Islet of Langerhans (tissue), 1 donor: Measurements from ENCODE around the gene RNF34.

Experiments used
- FAIRE-seq: peaks from one replicate; lab custom pipeline; 2011; peaks lifted over from hg19 to GRCh38; lab: Jason Lieb, UNC

Gene RNF34

DNA sequence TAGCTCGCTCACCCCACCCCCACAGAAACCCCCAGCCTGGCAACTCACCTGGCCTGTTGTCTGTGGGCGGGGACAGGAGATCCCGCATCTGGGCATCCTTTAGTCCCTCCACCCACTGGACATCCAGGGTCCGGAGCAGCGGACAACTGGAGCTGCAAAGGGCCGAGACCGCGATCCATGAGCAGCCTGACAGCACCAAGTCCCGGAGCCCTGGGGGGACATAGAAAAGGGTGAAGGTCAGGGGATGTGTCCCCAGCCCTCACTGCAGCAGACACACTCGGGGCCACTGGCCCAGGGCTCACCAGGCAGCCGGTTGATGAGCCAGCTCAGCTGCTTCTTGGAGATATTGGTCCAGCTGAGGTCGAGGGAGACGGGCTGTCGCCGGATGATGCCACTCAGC, 40.9 kb downstream of the RNF34 start:
- FAIRE-seq = no peak

DNA sequence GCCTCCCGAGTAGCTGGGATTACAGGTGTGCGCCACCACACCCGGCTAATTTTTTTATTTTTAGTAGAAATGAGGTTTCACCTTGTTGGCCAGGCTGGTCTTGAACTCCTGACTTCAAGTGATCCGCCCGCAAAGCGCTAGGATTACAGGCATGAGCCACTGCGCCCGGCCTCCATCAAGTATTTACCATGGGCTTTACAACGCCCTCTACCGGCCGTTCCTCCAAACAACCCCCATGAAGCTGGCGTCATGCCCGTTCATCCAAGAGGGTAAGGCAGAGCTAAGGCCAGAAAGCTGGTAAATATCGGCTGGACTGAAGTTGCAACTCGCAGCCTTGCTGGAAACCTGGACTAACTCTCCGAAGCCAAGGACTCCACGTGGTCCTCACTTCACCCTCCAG, 41.6 kb downstream of the RNF34 start:
- no peak for FAIRE-seq

- no peak for FAIRE-seq
Measured at GRCh38 chr12:121442028-121442948, 42.4 kb downstream of the RNF34 start.

- no peak for FAIRE-seq
Measured at GRCh38 chr12:121443193-121443870, 43.4 kb downstream of the RNF34 start.

DNA sequence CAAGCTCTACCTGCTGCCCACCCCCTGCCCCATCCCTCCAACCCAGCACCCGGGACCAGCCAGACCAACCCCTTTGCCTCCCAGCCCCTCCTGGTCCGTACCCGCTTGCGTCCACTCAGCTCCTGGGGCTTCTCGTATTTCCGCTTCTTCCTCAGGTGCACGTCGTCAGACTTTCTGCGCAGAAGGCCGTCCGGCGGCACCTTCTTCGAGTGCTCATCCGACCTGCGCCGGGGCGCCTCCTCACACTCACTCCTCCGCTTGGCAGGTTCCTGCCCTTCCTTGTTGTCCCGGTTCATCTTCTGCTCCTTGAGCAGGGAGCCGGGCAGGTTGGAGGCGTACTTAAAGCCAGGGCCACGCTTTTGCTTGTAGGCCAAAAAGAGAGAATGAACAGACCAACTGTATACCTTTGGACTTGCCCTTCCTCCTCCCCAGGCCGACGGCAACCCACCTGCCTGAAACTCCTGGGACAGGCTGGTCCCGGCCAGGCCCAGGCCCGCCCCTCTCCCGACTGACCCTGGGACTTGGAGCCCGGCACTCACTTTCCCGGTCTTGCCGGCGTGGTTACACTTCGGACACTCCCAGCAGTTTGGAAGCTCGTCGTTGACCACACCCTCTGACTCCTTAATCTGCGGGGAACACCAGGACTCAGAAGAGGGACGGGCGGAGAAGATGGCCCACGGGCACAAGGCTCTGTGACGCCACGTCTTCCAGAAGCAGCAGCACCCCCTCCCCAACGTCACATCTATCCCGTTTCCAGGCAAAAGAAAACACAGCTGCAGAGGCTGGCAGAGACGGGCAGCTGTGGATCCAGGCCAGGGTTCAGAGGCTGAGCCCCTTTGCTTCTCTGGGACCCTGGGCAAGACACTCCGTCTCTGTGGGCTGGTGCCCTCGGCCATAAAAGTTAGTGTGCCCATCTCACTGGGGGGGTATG, 44.3 kb downstream of the RNF34 start:
- FAIRE-seq = no peak

DNA sequence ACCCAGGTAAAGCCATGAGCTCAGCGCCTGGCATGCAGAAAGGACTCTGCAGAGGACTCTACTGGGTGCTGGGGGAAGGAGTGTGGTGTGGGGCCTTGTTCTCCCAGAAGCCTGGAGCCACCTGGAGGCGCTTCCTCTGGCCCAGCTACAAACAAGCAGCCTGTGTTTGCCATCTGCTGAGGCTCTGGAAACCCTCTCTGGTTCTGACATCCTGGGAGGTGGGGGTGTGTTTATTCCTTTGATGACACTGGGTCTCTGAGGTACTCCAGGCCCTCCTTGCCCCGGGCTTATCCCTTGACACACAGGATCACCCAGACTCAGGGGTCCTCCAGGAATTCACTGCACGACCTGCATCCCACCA, 44.9 kb downstream of the RNF34 start:
- FAIRE-seq = no peak

DNA sequence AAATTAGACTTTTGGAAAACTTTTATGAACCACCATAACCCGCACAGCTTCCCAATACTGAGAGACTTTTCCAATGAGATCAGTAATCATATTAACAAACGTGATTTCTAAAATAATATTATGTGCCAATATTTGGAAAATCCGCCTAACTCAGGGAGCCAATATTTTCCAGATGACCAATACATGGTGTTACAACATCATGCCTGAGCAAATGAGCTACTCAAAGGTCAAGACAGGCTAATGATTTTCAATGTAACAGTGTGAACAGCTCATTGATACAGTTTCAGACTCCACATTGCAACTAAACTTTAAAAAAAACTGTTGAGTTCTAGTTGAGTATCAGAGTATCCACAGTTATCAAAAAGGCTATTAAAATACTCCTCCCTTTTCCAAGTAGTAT, 46.8 kb downstream of the RNF34 start:
- no peak for FAIRE-seq

DNA sequence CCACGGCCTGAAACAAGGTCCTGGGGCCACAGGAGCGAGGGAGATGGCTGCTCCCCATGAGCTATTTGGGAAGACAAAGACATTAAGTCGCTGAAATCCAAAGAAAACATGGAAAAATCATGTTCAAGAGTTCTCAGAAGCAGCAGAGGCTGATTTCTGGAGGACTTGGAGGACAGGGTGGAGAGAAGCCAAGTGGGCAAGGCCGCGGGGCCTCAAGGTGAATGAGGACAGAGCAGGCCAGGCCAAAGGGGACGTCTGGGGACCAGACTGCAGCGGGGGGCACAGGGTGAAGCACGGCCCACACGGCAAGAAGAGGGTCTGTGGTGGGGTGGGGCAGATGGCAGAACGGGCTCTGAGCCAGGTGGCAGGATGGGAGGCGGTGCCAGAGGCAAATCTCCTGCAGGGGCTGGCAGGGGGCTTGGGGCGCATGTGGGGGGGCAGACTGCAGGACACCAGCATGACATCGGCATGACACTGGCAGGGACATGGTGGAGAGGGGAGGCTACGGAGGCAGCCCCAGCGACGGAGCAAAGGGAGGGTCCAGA, 48.9 kb downstream of the RNF34 start:
- FAIRE-seq = no peak

DNA sequence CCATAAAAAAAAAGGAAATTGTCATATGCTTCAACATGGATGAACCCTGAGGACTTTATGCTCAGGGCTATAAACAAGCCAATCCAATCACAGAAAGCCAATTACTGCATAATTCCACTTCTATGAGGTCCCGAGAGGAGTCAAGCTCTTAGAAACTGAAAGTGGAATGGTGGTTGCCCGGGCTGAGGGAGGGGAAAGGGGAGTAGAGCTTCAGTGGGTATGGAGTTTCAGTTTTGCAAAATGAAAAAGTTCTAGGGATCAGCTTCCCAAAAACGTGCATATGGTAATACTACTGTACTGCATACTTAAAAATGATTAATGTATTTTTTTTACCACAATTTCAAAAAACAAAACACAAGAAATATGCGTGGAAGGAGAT, 52.0 kb downstream of the RNF34 start:
- no peak for FAIRE-seq

- no peak for FAIRE-seq
Measured at GRCh38 chr12:121452340-121452984, 52.5 kb downstream of the RNF34 start.

- FAIRE-seq = no peak
Measured at GRCh38 chr12:121452985-121453360, 53.1 kb downstream of the RNF34 start.

DNA sequence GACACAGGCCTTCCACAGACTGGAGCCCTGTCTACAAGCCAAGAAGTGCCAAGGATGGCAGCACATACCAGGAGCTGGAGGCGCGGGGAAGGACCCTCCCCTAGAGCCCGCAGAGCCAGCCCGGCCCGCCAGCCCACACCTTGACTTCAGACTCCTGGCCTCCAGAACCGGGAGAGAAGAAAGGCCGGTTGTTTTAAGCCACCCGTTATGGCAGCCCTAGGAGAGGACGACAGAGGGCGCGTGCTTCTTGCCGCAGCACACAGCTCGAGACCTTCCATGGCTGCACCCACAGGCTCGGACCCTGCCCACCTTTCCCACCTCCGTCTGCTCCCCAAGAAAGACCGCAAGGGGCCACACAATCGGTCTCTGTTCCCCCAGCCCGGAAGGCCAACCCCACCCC, 53.7 kb downstream of the RNF34 start:
- no peak for FAIRE-seq

- FAIRE-seq = no peak
Measured at GRCh38 chr12:121454921-121455320, 55.0 kb downstream of the RNF34 start.

GRCh38 chr12:121455766-121456420, 56.0 kb downstream of the RNF34 start:
- FAIRE-seq = no peak

DNA sequence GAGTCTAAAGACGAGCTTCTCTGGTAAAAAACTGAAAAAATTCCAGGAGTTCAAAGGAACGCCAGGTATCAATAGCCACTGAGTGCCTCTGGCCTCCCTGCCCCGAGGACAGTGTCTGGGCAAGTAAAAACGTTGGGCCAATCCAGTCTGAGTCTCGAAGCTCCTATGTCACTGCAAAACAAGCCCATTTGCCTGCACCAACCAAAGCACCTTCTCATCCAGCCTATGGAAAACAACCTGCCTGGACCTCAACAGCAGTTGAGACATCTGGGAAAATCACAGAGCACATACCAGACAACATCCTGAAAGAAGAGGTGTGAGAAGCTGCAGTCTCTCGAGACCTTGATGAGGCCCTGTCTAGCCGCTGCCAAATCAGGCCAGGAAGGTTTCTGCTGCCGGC, 56.6 kb downstream of the RNF34 start:
- no peak for FAIRE-seq

DNA sequence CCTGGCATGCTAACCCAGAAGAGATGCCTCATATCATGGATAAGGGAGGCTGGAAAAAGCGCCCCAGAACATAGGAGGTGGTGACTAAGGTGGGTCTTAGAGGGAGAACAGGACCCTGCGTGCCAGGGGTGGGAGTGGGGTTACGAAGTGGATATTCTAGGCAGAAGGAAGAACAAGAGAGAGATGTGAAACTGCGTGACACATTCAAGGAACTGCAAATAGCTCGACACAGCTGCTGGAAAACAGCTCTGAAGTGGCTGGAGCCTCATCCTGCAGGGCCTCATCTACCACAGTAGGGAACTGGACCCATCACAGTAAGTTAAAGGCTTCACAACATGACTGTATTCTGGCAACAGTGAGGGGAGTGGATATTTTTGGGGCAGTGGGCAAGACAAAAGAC, 61.1 kb downstream of the RNF34 start:
- FAIRE-seq = no peak

DNA sequence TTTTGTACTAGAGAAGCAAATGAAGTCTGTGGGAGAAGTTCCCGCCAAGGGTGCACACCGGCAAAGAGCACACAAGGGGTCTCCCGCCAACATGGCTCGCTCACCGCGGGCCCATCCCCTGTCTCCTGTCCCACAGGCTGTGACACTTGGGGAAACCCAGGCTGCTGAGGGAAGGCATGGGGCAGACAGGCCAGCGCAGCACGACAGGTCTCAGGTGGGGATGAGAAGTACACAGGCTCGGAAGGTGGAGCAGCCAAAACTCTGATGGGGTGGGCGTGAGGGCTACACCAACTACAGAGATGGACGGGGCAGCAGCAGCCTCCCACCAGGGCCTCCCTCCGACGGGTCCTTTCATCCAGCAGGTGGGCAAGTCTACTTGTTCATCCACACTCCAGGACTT, 64.4 kb downstream of the RNF34 start:
- FAIRE-seq = no peak

GRCh38 chr12:121465921-121466793, 66.2 kb downstream of the RNF34 start:
- FAIRE-seq = no peak

DNA sequence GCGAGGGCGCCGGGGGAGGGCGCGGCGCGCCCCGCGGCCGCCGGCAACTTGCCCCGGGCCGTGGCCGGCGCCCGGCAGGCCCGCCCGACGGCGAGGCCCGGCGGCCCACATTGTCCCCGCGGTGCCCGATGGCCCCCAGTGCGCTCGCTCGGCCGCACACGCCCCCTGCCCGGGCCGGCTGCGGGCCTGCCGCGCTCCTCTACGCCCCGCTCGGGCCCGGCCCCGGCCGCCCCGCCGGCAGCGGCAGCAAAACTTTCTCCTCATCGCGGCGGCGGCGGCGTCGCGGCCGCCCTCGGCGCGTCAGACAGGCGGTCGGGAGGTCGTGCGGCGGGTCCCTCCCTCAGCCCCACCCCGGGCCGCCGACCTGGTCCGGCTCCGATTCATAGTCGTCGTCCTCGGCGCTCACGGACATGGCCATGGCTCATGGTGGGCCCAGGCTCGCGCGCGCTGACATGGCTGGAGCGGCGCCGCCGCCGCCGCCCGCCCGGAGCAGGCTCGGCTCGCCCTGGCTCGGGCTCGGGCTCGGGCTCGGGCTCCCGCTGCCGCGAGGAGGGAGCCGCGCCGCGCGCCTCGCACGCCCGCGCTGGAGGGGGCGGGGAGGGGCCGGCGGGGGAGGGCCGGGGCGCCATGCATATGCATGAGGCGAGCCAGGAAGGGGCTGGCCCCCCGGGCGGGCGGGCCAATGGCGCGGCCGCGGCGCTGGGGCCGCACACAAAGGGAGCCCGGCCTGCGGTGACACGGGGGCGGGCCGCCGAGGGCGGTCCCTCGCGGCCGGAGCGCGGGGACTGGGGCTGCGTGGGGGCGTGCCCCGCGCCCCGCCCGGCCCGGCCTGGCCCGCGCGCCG, 67.1 kb downstream of the RNF34 start:
- FAIRE-seq = no peak
